Measurements from ENCODE around the gene SH3RF3.
"Not testable (repeated sequence)": the region's sequence is repeated elsewhere in the genome, so short reads cannot be mapped to it uniquely, and the experiment has no call there.

The SH3RF3 gene

DNA sequence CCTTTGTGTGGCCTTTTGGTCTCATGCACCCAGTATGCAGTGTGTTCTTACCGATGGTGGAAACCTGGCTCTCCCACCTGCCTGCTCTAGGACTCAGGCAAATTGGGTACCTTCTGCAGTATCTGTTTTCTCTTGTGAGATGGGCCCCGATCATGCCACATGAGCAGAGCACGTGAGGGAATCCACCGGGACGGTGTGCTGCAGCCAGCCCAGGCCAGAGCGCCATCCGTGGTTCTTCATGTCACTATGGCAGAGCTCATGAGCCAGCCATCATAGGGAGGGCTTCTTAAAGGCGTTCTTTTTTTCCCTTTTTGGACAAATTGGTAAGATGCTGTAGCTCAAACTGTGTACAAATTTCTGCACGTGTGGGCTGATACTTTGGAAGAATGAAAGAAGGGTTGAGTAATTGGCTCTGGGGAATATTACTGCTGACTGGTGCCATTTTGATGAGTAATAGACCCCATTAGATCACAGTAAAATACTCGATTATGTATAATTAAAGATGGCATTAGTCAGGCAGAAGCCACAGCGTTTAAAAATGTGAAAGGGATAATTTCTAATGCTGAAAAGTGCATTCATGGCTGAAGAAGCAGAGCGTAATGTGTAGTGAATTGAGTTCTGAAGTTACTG, 19.2 kb downstream of the SH3RF3 start:
- Histone ChIP-seq H3K4me3 (no peak overlapping the region), H3K27me3 (ENCODE audit: low read depth) (peaks cover 2% of the 10 kb centered on the region; the same call in 1 of the 2 replicates), H3K9me3 (no peaks in the 10 kb centered on the region), H3K36me3 (replicated peaks) (no peaks in the 10 kb centered on the region), H3K4me1 (no peaks in the 10 kb centered on the region)
- DNase-seq (ENCODE audit: low spot score in 2 of 2), result no peak
- in situ Hi-C loops (cut with MboI; ENCODE audit: low sequenced_read_pairs), result no loop called here

DNA sequence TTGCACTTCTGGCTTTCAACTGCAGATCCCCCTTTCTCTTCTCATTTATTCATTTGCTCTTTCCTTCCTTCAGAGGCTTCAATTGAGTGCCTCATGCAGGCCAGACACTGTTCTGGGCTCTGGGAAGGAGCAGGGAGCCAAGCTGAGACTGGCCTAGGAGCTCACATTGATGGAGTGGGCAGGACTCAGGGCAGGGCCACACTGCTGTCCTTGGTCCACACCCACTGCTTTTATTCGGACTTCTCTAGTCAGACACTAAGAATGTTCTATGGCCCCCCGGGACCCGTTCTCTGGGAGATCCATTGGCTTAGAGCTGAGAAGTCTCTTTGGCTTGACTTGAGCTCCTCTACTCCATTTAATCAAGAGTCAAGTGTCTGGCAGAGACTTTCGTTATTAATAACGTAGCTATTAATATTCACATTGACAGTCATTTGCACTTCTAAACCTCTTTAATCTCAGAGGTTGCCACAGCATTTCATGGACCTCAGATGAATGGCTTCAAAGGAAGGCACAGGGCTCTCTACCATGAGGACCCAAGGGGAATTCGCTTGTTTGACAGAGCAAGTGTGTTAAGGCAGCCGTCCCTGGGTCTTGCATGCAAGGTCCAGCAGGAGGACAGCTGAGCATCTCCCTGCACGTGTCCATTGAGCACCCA, 20.1 kb downstream of the SH3RF3 start:
- Histone ChIP-seq H3K9me3 (no peaks in the 10 kb centered on the region), H3K4me1 (no peaks in the 10 kb centered on the region), H3K4me3 (no peak overlapping the region), H3K36me3 (replicated peaks) (no peaks in the 10 kb centered on the region), H3K27me3 (ENCODE audit: low read depth) (peaks cover 2% of the 10 kb centered on the region; the same call in 1 of the 2 replicates)
- DNase-seq (ENCODE audit: low spot score in 2 of 2), result no peak
- in situ Hi-C loops (cut with MboI; ENCODE audit: low sequenced_read_pairs), result no loop called here

DNA sequence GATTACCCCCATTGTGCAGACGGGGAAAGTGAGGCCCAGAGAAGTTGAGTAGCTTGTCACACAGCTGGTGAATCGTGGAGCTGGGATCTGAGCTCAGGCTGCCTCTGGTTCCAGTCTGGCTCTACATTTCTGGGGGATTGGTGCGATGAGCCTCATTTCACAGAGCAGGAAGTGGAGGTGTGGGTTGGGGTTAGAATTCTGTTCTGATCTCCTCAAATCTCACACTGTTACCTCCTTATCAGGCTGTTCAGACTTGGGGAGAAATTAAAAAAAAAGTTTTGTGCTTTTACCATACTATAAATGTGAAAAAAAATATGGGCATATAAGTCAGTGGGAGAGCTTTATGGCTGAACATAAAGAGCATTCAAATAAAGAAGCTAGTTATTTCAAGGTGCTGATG, 21.6 kb downstream of the SH3RF3 start:
- H3K27me3 ChIP-seq (ENCODE audit: low read depth), result peaks cover 2% of the 10 kb centered on the region; the same call in 1 of the 2 replicates
- no peaks in the 10 kb centered on the region for H3K4me1 ChIP-seq
- no peaks in the 10 kb centered on the region for H3K36me3 ChIP-seq (replicated peaks)
- DNase-seq (ENCODE audit: low spot score in 2 of 2), result no peak
- in situ Hi-C loops (cut with MboI; ENCODE audit: low sequenced_read_pairs), result no loop called here
- no peak overlapping the region for H3K4me3 ChIP-seq
- H3K9me3 ChIP-seq, result no peaks in the 10 kb centered on the region

DNA sequence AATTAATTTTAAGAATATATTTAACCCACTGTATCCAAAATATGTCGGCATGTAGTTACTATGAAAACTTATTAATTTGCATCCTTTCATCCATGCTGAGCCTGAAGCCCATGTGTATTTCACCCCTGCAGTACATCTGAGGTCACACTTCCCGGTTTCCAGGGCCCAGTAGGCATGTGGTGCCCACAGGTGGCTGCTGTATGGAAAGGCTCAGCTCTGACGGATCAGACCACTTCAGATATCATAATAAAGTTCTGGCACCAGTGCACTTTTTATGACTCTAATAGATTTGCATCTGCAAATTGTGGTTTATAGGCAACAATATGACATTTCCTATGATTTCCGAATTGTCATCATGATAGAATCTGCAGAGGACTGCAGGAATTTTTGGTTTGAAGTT, 22.5 kb downstream of the SH3RF3 start:
- Histone ChIP-seq H3K4me1 (no peaks in the 10 kb centered on the region), H3K9me3 (no peaks in the 10 kb centered on the region), H3K4me3 (no peak overlapping the region), H3K27me3 (ENCODE audit: low read depth) (peaks cover 2% of the 10 kb centered on the region; the same call in 1 of the 2 replicates), H3K36me3 (replicated peaks) (no peaks in the 10 kb centered on the region)
- no peak for DNase-seq (ENCODE audit: low spot score in 2 of 2)
- in situ Hi-C loops (cut with MboI; ENCODE audit: low sequenced_read_pairs), result no loop called here

DNA sequence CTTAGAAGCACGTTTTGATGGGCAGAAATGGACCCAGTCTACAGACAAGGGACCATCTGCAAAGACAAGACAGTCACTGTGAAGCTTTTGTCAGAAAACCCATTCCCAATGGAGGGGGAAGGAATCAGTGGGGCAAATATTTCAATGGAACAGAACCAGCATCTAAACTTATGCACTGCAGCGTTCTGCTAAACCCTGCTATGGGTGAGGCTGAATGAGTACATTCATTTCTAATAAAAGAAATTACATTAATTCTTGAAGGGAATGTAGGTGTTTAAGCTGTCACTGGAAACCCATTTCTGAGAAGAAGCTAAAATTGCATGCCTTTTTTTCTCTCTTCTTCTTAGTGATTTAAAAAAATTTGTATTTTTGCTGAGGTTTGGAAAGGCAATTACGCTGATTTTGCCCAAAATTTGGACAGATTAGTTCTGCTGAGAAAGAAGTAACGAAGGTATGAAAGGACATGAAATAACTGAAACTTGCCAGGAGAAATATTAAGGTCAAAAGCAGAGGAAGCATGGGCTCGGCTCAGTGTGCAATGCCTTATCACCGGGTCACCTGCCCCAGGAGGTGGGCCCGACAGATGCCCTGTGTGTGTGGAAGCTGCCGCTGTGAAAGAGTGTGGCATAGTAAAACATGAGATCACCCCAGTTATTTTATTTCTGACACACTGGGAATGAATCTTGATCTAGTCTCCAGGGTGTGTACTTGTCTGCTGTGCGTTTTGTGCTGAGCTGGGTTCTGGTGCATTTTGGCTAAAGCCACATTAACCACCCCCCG, 24.2 kb downstream of the SH3RF3 start:
- in situ Hi-C loops (cut with MboI; ENCODE audit: low sequenced_read_pairs), result no loop called here
- no peak for DNase-seq (ENCODE audit: low spot score in 2 of 2)
- Histone ChIP-seq H3K27me3 (ENCODE audit: low read depth) (no peaks in the 10 kb centered on the region), H3K4me1 (no peaks in the 10 kb centered on the region), H3K4me3 (no peak overlapping the region), H3K36me3 (replicated peaks) (no peaks in the 10 kb centered on the region), H3K9me3 (no peaks in the 10 kb centered on the region)

DNA sequence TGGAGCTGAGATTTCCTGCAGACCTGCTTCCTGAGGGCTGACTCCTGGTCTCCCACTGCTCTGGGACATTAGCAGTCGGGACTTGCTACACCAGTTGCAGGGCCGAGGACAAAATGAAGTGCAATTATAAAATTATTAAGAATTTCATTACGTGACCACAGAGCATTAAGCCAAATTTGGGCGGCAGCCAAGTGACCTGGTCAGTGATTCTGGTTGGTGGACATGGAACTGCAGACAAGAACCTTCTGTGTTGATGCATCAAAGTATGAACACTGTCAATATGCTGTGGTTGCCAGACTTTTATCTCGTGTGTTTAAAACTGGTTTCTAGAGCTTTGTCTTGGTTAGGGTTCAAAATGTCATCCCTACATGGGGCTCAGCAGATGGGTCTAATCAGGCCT, 24.8 kb downstream of the SH3RF3 start:
- Histone ChIP-seq H3K9me3 (no peaks in the 10 kb centered on the region), H3K27me3 (ENCODE audit: low read depth) (no peaks in the 10 kb centered on the region), H3K36me3 (replicated peaks) (no peaks in the 10 kb centered on the region), H3K4me1 (no peaks in the 10 kb centered on the region), H3K4me3 (no peak overlapping the region)
- no peak for DNase-seq (ENCODE audit: low spot score in 2 of 2)
- in situ Hi-C loops (cut with MboI; ENCODE audit: low sequenced_read_pairs), result no loop called here

DNA sequence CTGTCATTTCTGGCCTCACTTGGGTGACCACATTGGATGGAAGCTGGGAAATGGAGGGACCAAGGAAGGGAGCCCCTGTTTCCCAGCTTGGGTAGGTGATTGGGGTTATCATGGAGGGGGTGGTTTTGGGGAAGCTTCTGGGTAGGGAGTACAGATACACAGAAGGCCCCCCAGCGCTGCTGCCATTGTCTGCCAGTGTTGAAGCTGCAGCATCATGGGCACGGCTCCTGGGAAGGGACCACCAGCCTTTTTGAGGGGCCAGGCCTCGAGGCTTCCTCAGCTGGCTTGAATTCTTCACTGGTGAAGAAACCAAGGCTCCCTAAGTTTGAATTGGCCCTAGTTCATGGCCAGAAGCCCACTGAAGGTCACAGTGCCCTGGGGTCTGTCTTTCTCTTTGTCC, 25.2 kb downstream of the SH3RF3 start:
- Histone ChIP-seq H3K27me3 (ENCODE audit: low read depth) (no peaks in the 10 kb centered on the region), H3K9me3 (no peaks in the 10 kb centered on the region), H3K4me3 (no peak overlapping the region), H3K4me1 (no peaks in the 10 kb centered on the region), H3K36me3 (replicated peaks) (no peaks in the 10 kb centered on the region)
- no peak for DNase-seq (ENCODE audit: low spot score in 2 of 2)
- in situ Hi-C loops (cut with MboI; ENCODE audit: low sequenced_read_pairs), result no loop called here

DNA sequence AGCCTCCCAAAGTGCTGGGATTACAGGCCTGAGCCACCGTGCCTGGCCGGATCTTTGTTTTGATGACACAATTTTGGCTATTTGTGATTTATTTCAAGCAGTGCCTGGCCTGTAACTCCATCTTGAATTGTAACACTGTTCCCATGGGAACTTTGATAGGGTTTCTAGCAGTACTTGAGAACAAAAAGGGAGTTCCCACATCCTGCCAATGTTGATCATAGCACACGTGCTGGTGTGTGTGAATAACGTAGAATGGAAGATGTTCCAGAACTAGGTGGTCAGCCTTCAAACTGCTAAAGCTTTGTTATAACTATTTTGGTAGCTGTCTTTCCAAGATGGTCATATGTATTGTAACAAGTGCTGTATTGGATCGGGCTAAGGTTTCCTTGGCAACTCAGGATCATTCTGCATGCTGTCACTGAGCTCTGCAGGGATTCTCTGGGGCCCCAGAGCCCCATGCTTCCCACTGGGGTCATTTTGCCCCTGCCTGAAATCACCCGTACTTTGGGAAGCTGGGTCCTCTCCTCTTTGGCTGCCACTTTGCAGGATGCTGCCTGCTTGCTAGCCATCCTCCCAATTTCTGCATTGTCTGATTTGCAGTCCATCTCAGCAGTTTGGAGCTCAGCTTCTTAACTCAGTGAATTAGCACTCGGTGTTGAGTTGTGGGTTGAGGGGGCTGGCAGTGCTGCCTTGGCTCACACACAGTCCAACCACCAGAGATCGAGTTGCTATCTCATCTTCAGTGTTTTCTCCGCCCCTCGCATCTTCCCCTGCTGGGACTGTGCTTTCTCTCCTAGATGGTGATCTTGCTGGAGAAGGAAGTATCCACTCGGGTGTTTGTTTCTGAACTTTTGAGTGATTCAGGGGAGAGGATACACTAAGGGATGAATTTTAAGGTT, 26.8 kb downstream of the SH3RF3 start:
- no peak for DNase-seq (ENCODE audit: low spot score in 2 of 2)
- no peaks in the 10 kb centered on the region for H3K4me1 ChIP-seq
- H3K36me3 ChIP-seq (replicated peaks), result no peaks in the 10 kb centered on the region
- H3K4me3 ChIP-seq, result no peak overlapping the region
- in situ Hi-C loops (cut with MboI; ENCODE audit: low sequenced_read_pairs), result no loop called here
- H3K9me3 ChIP-seq, result no peaks in the 10 kb centered on the region
- no peaks in the 10 kb centered on the region for H3K27me3 ChIP-seq (ENCODE audit: low read depth)

DNA sequence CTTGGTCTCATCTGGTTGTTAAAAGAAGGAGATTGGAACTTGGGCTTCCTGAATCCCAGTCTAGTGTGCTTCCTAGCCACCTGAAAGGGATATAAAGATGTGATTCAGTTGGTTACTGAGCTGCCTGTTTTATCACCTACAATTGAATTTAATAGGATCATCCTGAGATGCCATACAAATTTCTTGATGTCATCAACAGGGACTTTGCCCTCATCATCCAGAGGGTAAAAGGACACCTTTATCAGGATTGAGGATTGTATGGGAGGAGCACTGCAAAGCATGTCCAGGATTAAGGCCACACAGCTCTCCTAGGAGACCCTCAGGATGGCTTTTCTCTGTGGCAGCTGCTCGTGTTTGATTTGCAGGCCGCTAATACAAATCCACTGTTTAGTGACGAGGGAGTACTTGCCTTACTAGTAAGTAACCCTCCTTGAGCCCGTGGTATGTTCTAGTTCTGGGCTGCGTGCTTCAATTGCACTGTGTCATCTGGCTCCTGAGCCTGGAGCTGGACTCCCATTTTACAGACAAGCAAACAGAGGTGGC, 28.6 kb downstream of the SH3RF3 start:
- no peak for DNase-seq (ENCODE audit: low spot score in 2 of 2)
- no peaks in the 10 kb centered on the region for H3K4me1 ChIP-seq
- no peak overlapping the region for H3K4me3 ChIP-seq
- no peaks in the 10 kb centered on the region for H3K36me3 ChIP-seq (replicated peaks)
- H3K9me3 ChIP-seq, result no peaks in the 10 kb centered on the region
- no peaks in the 10 kb centered on the region for H3K27me3 ChIP-seq (ENCODE audit: low read depth)
- in situ Hi-C loops (cut with MboI; ENCODE audit: low sequenced_read_pairs), result no loop called here

DNA sequence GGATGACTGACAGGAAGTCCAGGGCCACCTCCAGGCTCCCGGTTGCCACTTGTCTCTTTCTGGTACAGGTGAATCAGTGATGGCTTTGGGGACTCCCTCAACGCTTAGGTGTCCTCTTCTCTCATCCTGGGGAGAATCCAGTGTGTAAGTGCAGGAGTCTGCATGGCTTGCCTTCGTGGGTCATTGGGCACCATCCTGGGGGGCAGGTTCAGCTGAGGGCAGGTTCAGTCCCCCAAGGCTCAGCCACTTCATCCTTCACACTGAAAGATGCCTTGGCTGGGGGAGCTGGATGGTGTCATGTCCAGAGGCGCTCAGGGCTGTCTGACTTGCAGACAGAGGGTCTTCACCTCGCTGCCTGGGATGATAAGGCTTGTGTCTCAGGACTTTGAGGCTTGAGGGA, 29.2 kb downstream of the SH3RF3 start:
- H3K36me3 ChIP-seq (replicated peaks), result no peaks in the 10 kb centered on the region
- in situ Hi-C loops (cut with MboI; ENCODE audit: low sequenced_read_pairs), result no loop called here
- H3K4me1 ChIP-seq, result no peaks in the 10 kb centered on the region
- no peaks in the 10 kb centered on the region for H3K9me3 ChIP-seq
- DNase-seq (ENCODE audit: low spot score in 2 of 2), result no peak
- no peaks in the 10 kb centered on the region for H3K27me3 ChIP-seq (ENCODE audit: low read depth)
- no peak overlapping the region for H3K4me3 ChIP-seq

DNA sequence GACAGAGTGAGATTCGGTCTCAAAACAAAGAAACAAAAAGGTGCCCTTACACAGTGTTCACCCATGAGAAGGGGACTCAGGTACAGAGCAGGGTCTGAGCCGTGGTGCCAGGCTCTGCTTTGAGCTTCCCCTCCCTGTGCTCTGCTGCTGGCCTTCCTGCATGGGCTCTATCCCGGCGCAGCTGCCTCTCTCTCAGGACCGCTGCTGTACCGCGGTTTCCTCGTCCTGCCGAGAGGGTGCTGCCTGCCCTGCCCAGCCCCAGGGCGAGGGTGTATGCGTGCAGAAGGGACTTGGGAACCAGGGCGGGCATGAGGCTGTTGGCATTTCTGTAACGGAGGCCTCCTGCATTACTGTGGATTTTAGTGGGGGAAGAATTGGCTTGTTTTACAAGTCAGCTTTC, 30.1 kb downstream of the SH3RF3 start:
- Histone ChIP-seq H3K4me3 (no peak overlapping the region), H3K9me3 (no peaks in the 10 kb centered on the region), H3K4me1 (no peaks in the 10 kb centered on the region), H3K36me3 (replicated peaks) (no peaks in the 10 kb centered on the region), H3K27me3 (ENCODE audit: low read depth) (no peaks in the 10 kb centered on the region)
- DNase-seq (ENCODE audit: low spot score in 2 of 2), result no peak
- in situ Hi-C loops (cut with MboI; ENCODE audit: low sequenced_read_pairs), result no loop called here

DNA sequence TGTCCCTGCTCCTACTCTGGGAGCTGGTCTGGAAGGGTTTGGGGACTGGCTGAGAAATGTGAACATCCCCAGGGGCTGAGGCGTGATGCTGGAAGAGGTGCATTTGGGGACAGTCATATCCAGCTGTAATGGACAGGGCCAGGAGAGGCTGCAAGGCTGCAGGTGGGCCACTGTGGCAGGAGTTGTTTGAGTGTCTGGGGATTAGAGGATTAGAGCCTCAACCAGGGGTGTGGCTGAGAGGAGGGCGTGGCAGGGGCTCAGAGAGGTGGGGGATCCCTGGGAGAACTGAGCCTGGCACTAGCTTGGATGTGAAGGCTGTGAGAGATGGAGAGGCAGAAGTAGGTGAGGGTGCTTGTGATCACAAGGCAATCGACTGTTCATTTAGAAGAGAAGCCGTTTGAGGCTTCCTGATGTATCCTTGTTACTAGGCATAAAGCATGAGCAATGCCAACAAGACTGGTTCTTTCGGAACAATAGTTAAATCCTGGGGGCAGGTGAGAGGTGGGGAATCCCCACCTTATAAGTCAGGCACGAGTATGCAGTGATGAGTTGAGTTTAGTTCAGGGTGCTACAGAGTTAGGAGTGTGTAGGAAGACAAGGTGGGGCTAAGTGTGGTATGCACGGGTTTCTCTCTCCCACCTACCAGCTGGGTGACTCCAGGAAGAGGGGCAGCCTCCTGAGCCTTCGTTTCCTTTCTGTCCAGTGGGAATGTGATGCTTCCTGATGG, 31.9 kb downstream of the SH3RF3 start:
- H3K9me3 ChIP-seq, result no peaks in the 10 kb centered on the region
- in situ Hi-C loops (cut with MboI; ENCODE audit: low sequenced_read_pairs), result no loop called here
- no peaks in the 10 kb centered on the region for H3K27me3 ChIP-seq (ENCODE audit: low read depth)
- no peak for DNase-seq (ENCODE audit: low spot score in 2 of 2)
- H3K4me1 ChIP-seq, result no peaks in the 10 kb centered on the region
- H3K4me3 ChIP-seq, result no peak overlapping the region
- no peaks in the 10 kb centered on the region for H3K36me3 ChIP-seq (replicated peaks)

DNA sequence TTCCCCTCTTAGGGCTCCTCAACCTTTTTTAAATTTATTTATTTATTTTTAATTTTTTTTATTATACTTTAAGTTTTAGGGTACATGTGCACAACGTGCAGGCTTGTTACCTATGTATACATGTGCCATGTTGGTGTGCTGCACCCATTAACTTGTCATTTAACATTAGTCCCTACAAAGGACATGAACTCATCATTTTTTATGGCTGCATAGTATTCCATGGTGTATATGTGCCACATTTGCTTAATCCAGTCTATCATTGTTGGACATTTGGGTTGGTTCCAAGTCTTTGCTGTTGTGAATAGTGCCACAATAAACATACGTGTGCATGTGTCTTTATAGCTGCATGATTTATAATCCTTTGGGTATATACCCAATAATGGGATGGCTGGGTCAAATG, 33.4 kb downstream of the SH3RF3 start:
- H3K27me3 ChIP-seq (ENCODE audit: low read depth); DNase-seq (ENCODE audit: low spot score in 2 of 2); H3K4me3 ChIP-seq; H3K4me1 ChIP-seq; H3K9me3 ChIP-seq; H3K36me3 ChIP-seq (replicated peaks); in situ Hi-C loops (cut with MboI; ENCODE audit: low sequenced_read_pairs): not testable (repeated sequence)

Measured in HAP-1 (cell line).